Measurements from ENCODE around the gene ADGRV1.
"Not testable (repeated sequence)": the region's sequence is repeated elsewhere in the genome, so short reads cannot be mapped to it uniquely, and the experiment has no call there.

Gene ADGRV1

DNA sequence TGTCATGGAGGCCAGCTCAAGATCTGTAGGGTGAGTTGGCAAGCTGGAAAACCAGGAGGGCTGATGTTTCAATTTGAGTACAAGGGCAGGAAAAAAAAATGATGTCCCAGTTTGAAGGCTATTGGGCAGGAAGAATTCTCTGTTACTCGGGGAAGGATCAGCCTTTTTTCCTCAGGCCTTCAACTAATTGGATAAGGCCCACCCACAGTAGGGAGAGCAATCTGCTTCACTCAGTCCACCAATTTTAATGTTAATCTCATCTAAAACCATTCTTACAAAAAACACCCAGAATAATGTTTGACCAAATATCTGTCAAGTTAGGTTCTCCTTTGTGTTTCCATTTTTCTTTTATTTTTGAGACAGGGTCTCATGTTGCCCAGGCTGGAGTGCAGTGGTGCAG lies 442.1 kb downstream of the ADGRV1 start:
- DNase-seq (ENCODE audit: low spot score): no peak

DNA sequence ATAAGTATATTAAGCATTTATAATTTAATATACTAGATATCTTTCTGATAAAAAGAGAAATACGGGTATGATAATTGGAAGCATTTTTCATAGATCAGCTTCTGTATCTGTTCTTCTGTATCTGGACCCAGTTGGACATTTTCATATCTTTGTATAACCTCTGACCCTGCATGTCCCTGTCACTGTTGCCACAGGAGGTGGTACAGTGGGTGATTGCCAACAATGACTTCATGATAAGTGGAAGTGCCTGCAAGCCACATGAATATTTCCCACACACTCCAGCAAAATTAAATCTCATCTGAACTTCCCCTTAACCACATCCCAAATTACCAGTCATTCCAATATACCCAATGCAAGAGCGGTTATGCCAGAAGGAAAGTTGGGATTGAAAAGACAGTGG lies 448.1 kb downstream of the ADGRV1 start:
- no peak for DNase-seq (ENCODE audit: low spot score)

DNA sequence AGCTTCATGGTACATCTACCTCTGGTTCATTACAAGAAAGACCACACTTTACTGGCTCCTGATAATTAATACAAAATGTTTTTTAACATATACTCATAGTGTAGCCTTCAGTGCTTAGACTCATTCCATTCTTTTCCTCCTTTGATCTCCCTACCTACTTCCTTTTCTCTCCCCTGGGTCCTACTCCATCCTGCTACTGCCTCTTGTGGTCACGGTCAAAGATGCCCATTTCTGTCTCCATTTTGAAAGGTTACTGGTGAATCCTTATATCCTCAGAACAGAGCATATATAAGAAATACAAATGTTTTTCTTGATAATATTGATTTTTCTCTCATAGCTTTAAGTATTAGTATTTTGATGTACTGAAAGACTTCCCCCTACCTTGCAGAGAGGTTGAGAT lies 448.7 kb downstream of the ADGRV1 start:
- no peak for DNase-seq (ENCODE audit: low spot score)

DNA sequence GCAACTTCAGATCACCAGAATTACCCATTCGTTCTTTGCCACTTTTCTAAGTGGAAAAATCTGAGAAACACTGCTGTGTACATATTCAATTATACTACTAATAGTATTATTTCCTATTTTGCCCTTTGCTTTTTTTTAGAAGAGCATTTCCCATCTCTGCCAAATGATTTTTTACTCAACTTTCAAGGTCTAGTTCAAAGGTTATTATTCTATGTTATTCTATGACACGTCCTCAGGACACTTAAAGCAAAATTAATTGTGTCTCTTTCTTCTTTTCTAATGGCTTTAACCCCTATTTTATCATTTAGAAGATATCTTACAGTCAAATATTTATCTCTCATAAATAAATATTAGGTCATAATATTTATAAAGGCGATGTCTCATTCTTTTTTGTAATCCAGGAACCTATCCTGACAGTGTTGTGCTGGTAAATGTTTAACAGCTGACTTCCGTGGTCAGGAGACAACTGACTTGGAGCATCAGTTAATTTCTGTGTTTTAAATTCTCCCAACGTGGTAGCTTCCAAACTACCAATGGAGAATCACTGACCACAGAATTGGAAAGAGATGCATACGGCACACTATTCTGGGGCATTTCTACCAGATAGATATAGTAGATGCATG lies 449.3 kb downstream of the ADGRV1 start:
- no peak for DNase-seq (ENCODE audit: low spot score)

DNA sequence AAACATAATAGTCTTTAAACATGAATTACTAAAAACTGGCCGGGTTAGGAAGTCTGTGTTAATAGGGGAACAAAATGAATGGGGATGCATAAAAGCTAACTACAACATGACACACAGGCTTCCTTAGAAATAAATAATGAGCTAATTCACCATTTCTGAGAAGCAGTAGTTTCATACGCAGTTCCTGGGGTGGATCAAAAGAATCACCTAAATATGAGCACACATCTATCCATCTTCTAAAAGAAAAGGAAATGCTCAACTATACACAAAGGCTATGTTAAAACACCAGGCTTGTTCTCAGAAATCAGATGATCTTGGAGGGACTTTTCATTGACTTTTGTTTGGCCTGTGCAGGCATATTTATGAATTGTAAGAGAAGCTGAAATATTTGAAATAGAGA lies 451.5 kb downstream of the ADGRV1 start:
- DNase-seq (ENCODE audit: low spot score): no peak

DNA sequence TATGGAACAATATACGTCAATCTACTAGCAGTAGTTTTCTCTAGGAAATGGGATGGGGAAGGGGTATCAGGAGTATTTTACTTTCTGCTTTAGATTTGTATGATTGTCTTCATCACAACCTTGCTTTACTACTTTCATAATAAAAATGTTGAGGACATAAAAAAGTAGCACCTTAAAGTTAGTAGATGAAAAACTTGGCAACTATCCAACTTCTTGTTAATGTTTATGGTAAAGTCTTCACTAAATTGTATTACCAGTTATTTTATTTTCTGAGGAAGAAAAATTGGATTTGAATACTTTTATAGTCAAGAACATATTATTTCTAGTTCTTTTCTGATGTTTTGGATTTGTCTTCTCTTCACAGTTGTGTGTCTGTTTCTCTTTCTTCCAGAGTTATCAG lies 452.4 kb downstream of the ADGRV1 start:
- DNase-seq (ENCODE audit: low spot score): no peak

DNA sequence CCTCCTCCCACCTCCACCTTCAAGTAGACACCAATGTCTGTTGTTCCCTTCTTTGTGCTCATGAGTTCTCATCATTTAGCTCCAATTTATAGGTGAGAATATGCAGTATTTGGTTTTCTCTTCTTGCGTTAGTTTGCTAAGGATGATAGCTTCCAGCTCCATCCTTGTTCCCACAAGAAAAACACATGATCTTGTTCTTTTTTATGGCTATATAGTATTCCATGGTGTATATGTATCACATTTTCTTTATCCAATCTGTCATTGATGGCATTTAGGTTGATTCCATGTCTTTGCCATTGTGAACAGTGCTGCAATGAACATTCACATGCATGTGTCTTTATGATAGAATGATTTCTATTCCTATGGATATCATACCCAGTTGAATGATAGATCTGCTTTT lies 454.3 kb downstream of the ADGRV1 start:
- DNase-seq (ENCODE audit: low spot score): not testable (repeated sequence)

DNA sequence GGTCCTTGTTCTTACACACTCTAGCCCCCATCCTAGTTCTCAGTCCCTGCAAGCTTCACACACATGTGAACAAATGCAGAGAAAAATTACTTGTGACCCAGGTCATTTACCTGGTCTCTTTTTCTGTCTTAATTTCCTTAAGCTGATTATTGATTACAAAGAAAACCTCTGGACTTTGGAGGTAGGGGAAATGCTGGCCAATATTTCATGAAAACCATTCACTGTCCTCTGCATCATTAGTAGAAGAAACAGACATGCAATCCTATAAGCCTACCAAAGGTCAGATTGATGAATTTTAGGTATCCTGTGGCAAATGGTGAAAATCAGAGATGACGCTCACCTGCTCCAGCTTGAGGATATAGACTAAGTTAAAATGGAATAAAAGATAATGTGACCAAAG lies 457.7 kb downstream of the ADGRV1 start:
- no peak for DNase-seq (ENCODE audit: low spot score)

DNA sequence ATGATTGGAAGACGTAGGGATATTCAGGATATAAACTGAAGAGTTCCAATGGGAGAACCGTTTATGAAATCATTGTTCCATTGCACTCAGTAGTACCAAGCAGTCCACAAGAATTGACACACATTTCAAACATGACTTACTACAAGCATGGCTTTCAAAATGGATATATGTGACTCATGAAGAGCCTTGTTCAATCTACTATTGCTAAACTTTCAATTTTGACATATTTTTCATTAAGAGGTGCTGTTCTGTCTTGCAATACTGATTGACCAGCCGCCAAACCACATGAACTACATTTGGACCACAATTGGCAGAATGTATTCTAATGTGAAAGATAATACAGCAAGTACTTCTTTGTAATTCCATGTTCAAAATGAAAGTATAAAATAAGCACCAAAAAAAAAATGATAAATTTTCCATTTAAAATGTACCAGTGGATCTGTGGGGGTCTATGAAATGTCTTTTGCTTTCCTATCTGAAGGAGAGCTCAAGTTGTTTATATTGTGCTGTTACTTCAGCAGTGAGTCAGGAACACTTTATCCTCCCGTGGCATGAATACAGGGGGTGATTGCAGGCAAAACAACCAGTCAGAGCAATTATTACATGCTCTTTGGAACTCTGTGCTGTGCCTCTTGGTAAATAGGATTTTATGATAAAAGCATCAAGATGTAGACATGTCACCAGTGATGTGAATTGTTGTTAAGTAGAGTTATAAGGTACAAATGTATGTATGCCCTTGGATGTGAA lies 458.5 kb downstream of the ADGRV1 start:
- no peak for DNase-seq (ENCODE audit: low spot score)

DNA sequence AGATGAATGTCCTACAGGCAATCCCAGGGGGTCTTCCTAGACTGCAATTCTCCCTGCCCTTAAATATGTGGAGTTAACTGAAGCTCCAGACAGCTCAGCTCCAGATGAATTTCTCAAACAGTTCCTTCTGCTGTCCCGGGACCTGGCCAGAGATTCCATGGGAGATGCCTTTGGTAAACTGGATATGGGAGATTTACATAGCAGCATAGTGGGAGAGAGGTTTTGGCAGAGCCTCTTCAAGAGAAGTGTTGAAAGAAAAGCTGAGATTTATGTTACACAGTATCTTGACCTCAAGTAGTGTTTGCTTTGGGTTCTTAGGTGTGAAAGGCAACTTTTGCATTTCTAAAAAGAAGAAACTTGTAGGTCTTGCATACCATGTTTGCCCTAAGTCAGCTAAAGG lies 459.6 kb downstream of the ADGRV1 start:
- no peak for DNase-seq (ENCODE audit: low spot score)

DNA sequence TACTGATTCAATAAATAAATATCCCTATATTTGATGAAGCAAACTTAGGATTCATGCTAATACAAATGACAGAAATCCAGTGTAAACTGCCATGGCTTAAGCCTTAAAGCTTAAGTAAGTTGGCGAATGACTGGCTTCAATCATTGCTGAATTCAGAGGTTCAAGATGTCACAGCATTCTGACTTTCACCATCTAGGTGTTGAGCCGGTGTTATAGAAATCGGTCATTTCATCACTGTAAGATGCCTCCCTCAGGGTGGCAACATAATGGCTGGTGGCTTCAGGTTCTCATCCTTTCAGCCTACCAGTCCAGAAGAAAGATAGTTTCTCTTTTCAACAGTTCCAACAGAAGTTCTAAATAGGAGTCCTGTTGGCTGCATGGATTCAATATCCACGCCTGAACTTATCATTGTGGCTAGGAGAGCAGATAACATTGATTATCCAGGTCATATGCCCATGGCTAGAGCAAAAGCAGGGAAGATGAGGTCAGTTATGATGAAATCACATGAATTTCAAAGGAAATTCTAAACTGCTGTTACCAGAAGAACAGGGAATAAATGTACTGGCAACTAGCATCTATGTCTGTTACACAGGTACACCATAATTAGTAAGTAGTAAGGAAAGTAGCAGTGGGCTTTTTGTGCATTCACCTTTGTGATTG lies 460.2 kb downstream of the ADGRV1 start:
- no peak for DNase-seq (ENCODE audit: low spot score)

DNA sequence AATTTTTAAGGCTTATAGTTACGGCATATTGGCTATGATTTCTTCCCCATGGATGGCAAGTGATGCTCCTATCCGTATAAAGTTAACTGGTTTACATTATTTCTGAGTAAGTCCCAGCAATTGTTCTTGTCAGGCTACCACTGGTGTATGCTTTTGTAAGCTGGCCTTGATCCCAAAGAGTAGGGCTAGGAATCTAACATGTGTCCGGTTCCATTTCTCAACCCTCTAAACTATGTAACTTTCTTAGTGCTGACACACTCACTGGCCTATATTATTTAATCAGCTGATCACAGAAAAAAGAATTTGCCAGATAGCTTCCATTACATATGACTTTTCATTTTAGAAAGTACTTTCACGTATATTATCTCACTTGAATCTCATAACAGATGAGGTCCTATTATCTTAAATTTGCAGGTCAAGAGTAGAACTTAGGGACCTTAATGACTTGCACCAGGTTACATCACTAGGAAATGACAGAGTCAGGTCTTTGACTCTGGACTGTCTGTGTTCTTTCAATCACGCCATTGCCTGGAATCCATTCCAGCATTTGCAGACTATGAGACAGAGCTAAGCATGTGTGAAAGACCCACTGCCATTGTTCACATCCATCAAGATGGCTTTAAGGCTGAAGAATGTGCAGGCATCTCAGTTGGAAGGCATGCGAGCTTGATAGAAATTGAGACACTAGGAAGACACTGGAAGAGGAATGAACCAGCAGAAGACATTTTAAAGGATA lies 461.6 kb downstream of the ADGRV1 start:
- DNase-seq (ENCODE audit: low spot score): no peak

DNA sequence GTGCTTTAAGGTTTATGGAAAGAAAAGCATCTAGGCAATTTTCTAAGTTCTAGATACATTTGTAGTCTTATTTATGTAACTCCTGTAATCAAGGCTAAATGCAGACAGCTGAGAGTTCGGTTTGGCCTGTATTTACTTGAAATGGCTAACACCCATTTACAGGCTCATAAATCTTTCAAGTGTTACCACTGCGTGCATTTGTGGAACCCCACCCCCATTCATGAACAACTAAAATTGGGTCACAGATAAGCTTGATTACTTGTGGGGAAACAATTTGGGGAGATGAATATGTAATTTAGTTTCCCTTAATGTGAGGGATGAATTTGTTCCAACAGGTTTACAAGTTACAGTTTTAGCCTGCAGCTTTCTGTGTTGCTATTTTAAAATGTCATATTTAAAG lies 463.9 kb downstream of the ADGRV1 start:
- no peak for DNase-seq (ENCODE audit: low spot score)

DNA sequence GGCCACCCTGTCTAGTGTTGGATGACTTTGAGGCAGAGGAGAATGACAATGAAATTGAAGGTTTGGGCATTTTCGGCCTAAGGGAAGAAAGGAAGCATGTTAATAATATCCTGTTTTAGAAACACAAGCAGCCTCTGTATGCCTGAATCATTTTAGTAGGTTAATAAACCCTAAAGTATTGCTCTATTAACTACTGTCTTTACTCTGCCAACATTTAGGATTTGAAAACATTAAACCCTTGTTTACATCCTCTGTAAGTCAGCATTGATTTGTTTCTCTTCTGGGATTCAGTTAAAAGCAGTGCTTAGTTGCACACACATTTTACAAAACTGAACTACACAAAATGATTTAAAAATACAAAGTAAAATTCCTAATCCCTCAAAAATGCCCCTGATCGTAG lies 465.6 kb downstream of the ADGRV1 start:
- no peak for DNase-seq (ENCODE audit: low spot score)

DNA sequence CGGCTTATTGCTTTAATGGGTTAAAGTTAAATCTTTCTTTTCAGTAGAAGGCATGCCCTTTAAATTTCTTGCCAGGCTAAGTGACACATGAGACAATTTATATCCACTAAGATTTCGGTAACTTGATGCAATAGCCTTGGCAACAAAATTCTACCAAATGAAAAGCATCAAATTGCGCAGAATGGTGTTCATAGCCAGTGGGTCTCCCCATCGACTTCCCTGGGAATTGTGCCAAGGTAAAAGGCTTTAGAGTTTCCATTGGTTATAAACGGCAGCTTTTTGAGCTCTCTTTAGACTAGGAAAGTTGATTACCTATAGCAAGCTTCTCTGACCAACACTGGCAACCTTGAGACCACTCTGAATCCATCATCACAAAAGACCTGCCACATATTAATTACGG lies 466.1 kb downstream of the ADGRV1 start:
- no peak for DNase-seq (ENCODE audit: low spot score)

DNA sequence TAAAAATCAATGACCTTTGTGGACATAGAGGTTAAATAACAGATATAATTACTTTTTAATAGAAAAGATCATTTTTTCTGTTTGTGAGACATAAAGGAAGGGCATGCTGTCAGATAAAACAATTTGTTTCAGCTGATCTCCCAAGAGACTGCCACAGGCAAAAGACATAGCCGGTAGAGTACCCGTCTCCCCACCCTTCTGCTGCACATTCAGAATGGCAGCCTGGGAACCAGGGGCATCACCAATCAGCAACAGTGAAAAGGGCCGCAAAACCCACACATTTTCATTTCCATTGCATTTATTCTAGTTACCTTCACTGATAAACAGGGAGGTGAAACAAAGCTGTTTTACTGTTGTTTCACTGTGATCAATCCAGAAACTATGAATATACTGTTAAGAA lies 466.9 kb downstream of the ADGRV1 start:
- DNase-seq (ENCODE audit: low spot score): no peak

DNA sequence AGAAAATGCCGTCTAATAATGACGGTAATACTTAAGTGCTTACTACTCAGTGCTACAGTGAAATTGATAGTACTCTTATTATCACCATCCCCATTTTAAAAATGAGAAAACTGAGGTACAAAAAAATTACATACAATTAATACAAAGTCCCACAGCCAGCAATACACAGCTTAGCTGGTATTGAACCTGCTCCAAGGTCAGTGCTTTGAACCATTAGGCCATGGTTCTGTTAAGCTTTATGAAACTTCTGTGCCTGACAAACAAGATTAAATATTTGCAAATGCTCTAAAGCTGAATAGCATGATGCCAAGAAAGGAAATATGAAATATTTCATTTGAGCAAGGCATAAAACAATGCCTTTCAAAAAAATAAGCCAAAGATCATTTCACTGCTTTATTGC lies 467.4 kb downstream of the ADGRV1 start:
- no peak for DNase-seq (ENCODE audit: low spot score)

DNA sequence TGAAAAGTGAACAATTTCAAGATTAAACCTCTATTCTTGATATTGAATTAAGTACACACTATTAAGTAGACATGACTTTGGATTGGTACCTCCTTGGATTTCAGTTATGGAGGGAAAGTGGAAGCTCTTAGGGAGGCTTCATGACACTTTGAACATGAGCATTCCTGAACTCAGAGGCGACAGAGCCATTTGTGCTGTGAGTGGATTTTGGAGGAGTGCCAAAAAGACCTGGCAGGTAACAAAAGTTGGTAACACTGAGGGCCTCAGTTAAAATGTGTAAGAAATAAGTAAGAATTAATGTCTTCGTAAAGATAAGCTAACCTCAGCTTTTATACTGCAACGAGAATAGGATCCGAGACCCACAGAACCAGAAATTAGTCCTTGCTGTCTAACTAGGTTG lies 467.9 kb downstream of the ADGRV1 start:
- no peak for DNase-seq (ENCODE audit: low spot score)

DNA sequence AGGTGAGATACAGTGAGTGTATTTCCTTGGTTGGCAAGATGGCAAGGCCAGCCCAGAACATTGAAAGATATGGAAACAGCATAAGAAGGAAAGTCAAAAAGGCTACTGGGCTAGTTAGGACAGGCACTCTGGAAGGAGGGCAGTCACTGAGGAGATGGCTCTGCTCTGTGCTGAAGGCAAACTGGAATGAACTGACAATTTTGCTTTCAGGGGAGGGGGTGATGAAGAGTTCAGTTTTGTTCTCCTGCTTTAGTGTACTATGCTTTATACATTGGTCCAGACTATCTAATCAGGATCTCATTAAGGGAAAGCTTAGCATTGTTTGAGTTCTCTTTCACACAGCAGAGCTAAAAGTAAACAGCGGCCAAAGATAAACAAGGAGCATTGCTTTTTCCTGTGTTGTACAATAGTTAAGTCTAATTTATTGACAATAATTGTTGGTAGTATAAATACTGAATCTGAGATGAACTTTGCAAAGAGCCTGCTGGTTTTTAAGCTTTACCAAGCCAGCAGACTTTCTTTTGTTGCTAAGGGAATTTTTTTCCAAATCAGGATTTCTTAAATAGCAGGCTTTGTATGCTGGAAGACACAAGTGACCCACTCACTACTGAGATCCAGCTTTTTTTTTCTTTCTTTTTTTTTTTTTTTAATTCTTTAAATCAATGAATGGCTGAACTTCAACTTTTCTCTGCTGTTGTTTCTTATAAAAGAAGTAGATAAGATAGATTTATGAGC lies 469.0 kb downstream of the ADGRV1 start:
- DNase-seq (ENCODE audit: low spot score): no peak

DNA sequence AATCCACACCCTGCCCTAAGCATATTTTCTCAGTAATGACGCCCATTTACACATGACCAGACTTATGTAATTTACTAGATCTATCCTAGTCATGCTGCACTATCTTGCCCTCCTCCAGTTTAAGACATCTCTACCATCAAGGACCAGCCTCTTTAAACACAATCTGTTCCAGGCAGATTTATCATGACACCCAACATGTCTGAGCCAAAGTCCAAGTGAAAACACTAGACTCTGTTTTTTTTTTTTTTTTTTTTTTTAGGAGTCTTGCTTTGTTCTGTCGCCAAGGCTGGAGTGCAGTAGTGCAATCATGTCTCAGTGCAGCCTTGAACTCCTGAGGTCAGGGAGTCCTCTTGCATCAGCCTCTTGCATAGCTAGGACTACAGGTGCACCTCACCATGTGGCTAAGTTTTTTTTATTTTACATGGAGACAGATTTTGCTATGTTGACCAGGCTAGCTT lies 469.9 kb downstream of the ADGRV1 start:
- no peak for DNase-seq (ENCODE audit: low spot score)

DNA sequence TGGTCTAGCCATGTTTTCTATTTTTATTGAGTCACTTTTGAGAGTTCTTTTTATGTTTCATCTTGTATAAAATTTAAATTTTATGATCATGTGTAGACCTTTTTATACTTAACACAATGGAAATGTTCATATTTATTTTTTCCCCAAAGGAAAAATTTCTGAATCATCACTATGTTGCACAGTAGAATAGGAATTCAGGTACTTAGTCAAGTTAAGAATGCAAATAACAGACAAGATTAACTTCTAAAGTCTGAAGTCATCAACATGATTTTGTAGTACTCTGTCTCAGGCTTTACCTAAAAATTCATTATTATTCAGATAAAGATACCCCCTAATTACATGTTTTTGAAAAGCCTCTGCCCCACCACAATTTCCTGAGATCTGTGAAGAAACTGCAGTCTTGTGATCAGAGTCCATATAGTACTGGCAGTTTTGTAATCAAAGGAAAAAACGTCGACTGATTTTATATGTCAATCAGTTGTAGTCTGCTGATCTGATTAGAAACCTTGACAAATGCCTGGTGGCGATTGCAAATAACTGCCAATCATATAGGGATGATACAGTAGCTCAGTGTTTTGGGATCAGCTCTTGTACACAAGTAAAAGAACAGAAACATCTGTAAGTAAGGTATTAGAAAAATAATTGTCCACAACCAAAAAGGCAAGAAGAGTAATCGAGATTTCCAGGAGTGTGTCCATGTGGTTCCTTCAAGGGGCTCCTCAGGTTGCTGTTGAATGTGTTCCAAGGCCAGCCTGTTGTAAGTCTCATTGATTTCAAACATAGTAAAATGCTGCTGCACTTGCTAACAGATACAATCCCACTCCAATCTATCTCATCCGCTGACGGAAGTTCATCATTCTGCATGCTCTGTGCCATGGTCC lies 472.2 kb downstream of the ADGRV1 start:
- no peak for DNase-seq (ENCODE audit: low spot score)

Data from HuH-7 (cell line).